GM12878 (cell line): ENCODE data around the gene ESRRB. TPM values are rescaled to one million over a fixed set of nuclear protein-coding genes. Genes with fewer than 3 reads are reported as not detected.

Experiments used
- EP300 ChIP-seq, 2 experiments: fragments of 150-350 bp in 1 of 2; IDR thresholded peaks; 2 replicates each; pipeline ENCODE4 v1.6.1; 2011 to 2012; ENCODE audit warnings: low read depth in 2 of 2, low read length in 2 of 2, borderline replicate concordance in 1 of 2, improper control_type of control experiment in 1 of 2, inconsistent platforms in 1 of 2; ENCODE audit not compliant: control insufficient read depth in 1 of 2
- NR2C2 ChIP-seq: IDR thresholded peaks from 2 replicates; pipeline ENCODE4 v1.6.1; 2011; ENCODE audit warnings: borderline replicate concordance, low read depth; ENCODE audit not compliant: control insufficient read depth, insufficient read length
- PAX8 ChIP-seq: fragments of 450-650 bp; IDR thresholded peaks from 2 replicates; pipeline ENCODE4 v1.6.1; 2017; ENCODE audit warnings: mild to moderate bottlenecking, moderate library complexity
- RB1 ChIP-seq: fragments of 450-650 bp; formaldehyde crosslinking; IDR thresholded peaks from 2 replicates; pipeline ENCODE4 v1.6.1; 2017; ENCODE audit warnings: mild to moderate bottlenecking, borderline replicate concordance
- SMAD1 ChIP-seq: fragments of 450-650 bp; IDR thresholded peaks from 2 replicates; pipeline ENCODE4 v1.6.1; 2018; ENCODE audit warnings: mild to moderate bottlenecking, low read depth; ENCODE audit not compliant: partially characterized antibody
- SRF ChIP-seq, 2 experiments: IDR thresholded peaks; 2 replicates each; pipeline ENCODE4 v1.6.1; 2011; ENCODE audit warnings: low read depth in 2 of 2, low read length in 2 of 2, mild to moderate bottlenecking in 1 of 2, moderate library complexity in 1 of 2
- TCF3 ChIP-seq: IDR thresholded peaks from 2 replicates; pipeline ENCODE4 v1.6.1; 2012; ENCODE audit warnings: low read depth, mild to moderate bottlenecking, low read length, borderline replicate concordance; ENCODE audit not compliant: insufficient read depth
- TCF7 ChIP-seq: IDR thresholded peaks from 2 replicates; pipeline ENCODE4 v1.6.1; 2014; ENCODE audit warnings: antibody characterized with exemption, borderline replicate concordance
- ZNF274 ChIP-seq: IDR thresholded peaks from one replicate; pipeline ENCODE4 v1.8.0; 2011; ENCODE audit not compliant: insufficient read length, insufficient read depth
- polyA plus RNA-seq, 11 experiments: library from polyadenylated mRNA; depleted of rRNA in 4 of 11; unstranded in 6 of 11; stranded (reverse) in 5 of 11; fragments of >200 nt; fragmentation: Nextera tagmentation in 4 of 11; fragmentation: Illumina TruSeq in 1 of 11; extraction: Ambion mirVana in 4 of 11; extraction: Trizol in 1 of 11; gene quantifications; 1 replicate in 1 of 11; 2 replicates in 10 of 11; pipeline versions ENCODE4 v1.2.1 to v1.2.3, GENCODE V29; 2011 to 2016; ENCODE audit warnings: inconsistent platforms in 2 of 11, missing spikeins in 2 of 11, low read depth in 1 of 11
- total RNA-seq, 4 experiments: library from RNA; depleted of rRNA in 3 of 4; stranded (reverse); fragments of >200 nt in 3 of 4; fragmentation: Illumina TruSeq in 1 of 4; extraction: Trizol in 1 of 4; gene quantifications; 2 replicates each; pipeline versions ENCODE4 v1.2.1 to v1.2.3, GENCODE V29; 2013 to 2021
- TF ChIP-seq, protein P1 (sequence below): fragments of 450-650 bp; IDR thresholded peaks from 2 replicates; pipeline ENCODE4 v1.6.1; 2017; ENCODE audit warnings: mild to moderate bottlenecking, moderate library complexity
- TF ChIP-seq, protein P2 (sequence below): IDR thresholded peaks from 2 replicates; pipeline ENCODE4 v1.6.1; 2012; ENCODE audit warnings: mild to moderate bottlenecking, low read depth, low read length
- TF ChIP-seq, protein P3 (sequence below): IDR thresholded peaks from 2 replicates; pipeline ENCODE4 v1.6.1; 2012; ENCODE audit warnings: low read depth, low read length, improper control_type of control experiment
- TF ChIP-seq, protein P4 (sequence below): fragments of 450-650 bp; IDR thresholded peaks from 2 replicates; pipeline ENCODE4 v1.6.1; 2016; ENCODE audit warnings: mild to moderate bottlenecking, moderate library complexity, borderline replicate concordance
- TF ChIP-seq, protein P5 (sequence below): fragments of 450-650 bp; IDR thresholded peaks from 2 replicates; pipeline ENCODE4 v1.6.1; 2017; ENCODE audit warnings: mild to moderate bottlenecking

ESRRB gene
- total and polyA plus RNA-seq, 10 of the 15 experiments (the other 5 are each of a cell fraction or from before 2014, with no cell fraction given), result 0.03 to 0.73 (median 0.11) TPM; not detected in 6

DNA sequence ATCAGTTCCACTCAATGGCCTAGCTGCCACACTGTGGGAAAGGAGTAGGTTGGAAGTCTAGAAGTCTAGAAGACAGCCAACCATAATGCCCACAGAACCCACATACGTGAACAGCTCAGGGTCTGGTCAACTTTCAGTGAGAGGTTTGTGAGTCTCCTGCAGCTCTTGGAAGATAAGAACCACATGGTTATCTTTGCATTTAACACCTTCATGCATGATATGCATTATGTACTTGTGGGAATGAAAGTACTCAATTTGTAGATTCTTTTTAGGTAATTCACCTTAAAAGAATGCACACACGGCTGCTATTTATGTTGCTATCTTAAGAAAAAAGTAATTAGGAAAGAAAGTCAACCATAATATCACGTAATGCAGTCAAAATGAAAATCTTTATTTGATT, 126.7 kb downstream of the ESRRB start (continued):
- TF ChIP-seq ZNF274, result no peak
- no peak for TF ChIP-seq RB1
- no peak for TF ChIP-seq TCF3
- no peak for TF ChIP-seq EP300 (IDR thresholded peaks at IDR 0.05; ENCODE audit: borderline replicate concordance in 1 of 2, control insufficient read depth in 1 of 2, low read depth in 2 of 2, low read length in 2 of 2)
- TF ChIP-seq, protein P1, sequence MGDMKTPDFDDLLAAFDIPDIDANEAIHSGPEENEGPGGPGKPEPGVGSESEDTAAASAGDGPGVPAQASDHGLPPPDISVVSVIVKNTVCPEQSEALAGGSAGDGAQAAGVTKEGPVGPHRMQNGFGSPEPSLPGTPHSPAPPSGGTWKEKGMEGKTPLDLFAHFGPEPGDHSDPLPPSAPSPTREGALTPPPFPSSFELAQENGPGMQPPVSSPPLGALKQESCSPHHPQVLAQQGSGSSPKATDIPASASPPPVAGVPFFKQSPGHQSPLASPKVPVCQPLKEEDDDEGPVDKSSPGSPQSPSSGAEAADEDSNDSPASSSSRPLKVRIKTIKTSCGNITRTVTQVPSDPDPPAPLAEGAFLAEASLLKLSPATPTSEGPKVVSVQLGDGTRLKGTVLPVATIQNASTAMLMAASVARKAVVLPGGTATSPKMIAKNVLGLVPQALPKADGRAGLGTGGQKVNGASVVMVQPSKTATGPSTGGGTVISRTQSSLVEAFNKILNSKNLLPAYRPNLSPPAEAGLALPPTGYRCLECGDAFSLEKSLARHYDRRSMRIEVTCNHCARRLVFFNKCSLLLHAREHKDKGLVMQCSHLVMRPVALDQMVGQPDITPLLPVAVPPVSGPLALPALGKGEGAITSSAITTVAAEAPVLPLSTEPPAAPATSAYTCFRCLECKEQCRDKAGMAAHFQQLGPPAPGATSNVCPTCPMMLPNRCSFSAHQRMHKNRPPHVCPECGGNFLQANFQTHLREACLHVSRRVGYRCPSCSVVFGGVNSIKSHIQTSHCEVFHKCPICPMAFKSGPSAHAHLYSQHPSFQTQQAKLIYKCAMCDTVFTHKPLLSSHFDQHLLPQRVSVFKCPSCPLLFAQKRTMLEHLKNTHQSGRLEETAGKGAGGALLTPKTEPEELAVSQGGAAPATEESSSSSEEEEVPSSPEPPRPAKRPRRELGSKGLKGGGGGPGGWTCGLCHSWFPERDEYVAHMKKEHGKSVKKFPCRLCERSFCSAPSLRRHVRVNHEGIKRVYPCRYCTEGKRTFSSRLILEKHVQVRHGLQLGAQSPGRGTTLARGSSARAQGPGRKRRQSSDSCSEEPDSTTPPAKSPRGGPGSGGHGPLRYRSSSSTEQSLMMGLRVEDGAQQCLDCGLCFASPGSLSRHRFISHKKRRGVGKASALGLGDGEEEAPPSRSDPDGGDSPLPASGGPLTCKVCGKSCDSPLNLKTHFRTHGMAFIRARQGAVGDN, result peak; percentile 26; the same call in 1 of the 2 replicates
- TF ChIP-seq SRF (IDR thresholded peaks at IDR 0.05; ENCODE audit: low read depth in 2 of 2, low read length in 2 of 2), result no peak
- TF ChIP-seq, protein P2, sequence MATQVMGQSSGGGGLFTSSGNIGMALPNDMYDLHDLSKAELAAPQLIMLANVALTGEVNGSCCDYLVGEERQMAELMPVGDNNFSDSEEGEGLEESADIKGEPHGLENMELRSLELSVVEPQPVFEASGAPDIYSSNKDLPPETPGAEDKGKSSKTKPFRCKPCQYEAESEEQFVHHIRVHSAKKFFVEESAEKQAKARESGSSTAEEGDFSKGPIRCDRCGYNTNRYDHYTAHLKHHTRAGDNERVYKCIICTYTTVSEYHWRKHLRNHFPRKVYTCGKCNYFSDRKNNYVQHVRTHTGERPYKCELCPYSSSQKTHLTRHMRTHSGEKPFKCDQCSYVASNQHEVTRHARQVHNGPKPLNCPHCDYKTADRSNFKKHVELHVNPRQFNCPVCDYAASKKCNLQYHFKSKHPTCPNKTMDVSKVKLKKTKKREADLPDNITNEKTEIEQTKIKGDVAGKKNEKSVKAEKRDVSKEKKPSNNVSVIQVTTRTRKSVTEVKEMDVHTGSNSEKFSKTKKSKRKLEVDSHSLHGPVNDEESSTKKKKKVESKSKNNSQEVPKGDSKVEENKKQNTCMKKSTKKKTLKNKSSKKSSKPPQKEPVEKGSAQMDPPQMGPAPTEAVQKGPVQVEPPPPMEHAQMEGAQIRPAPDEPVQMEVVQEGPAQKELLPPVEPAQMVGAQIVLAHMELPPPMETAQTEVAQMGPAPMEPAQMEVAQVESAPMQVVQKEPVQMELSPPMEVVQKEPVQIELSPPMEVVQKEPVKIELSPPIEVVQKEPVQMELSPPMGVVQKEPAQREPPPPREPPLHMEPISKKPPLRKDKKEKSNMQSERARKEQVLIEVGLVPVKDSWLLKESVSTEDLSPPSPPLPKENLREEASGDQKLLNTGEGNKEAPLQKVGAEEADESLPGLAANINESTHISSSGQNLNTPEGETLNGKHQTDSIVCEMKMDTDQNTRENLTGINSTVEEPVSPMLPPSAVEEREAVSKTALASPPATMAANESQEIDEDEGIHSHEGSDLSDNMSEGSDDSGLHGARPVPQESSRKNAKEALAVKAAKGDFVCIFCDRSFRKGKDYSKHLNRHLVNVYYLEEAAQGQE, result no peak
- TF ChIP-seq, protein P3, sequence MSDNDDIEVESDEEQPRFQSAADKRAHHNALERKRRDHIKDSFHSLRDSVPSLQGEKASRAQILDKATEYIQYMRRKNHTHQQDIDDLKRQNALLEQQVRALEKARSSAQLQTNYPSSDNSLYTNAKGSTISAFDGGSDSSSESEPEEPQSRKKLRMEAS, result no peak
- no peak for TF ChIP-seq NR2C2
- TF ChIP-seq TCF7, result no peak
- peak; percentile 23 for TF ChIP-seq SMAD1
- TF ChIP-seq PAX8, result no peak
- TF ChIP-seq, protein P4, sequence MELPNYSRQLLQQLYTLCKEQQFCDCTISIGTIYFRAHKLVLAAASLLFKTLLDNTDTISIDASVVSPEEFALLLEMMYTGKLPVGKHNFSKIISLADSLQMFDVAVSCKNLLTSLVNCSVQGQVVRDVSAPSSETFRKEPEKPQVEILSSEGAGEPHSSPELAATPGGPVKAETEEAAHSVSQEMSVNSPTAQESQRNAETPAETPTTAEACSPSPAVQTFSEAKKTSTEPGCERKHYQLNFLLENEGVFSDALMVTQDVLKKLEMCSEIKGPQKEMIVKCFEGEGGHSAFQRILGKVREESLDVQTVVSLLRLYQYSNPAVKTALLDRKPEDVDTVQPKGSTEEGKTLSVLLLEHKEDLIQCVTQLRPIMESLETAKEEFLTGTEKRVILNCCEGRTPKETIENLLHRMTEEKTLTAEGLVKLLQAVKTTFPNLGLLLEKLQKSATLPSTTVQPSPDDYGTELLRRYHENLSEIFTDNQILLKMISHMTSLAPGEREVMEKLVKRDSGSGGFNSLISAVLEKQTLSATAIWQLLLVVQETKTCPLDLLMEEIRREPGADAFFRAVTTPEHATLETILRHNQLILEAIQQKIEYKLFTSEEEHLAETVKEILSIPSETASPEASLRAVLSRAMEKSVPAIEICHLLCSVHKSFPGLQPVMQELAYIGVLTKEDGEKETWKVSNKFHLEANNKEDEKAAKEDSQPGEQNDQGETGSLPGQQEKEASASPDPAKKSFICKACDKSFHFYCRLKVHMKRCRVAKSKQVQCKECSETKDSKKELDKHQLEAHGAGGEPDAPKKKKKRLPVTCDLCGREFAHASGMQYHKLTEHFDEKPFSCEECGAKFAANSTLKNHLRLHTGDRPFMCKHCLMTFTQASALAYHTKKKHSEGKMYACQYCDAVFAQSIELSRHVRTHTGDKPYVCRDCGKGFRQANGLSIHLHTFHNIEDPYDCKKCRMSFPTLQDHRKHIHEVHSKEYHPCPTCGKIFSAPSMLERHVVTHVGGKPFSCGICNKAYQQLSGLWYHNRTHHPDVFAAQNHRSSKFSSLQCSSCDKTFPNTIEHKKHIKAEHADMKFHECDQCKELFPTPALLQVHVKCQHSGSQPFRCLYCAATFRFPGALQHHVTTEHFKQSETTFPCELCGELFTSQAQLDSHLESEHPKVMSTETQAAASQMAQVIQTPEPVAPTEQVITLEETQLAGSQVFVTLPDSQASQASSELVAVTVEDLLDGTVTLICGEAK, result no peak; the same call in 1 of the 2 replicates
- TF ChIP-seq, protein P5, sequence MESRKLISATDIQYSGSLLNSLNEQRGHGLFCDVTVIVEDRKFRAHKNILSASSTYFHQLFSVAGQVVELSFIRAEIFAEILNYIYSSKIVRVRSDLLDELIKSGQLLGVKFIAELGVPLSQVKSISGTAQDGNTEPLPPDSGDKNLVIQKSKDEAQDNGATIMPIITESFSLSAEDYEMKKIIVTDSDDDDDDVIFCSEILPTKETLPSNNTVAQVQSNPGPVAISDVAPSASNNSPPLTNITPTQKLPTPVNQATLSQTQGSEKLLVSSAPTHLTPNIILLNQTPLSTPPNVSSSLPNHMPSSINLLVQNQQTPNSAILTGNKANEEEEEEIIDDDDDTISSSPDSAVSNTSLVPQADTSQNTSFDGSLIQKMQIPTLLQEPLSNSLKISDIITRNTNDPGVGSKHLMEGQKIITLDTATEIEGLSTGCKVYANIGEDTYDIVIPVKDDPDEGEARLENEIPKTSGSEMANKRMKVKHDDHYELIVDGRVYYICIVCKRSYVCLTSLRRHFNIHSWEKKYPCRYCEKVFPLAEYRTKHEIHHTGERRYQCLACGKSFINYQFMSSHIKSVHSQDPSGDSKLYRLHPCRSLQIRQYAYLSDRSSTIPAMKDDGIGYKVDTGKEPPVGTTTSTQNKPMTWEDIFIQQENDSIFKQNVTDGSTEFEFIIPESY, result no peak
